ENCODE data around the gene COL1A2. TPM values are rescaled to one million over a fixed set of nuclear protein-coding genes. Genes with fewer than 3 reads are reported as not detected.

Gene COL1A2
- total and polyA plus RNA-seq, 2 of the 4 experiments (the other 2 are of a cell fraction) = 1,211 to 4,454 TPM

DNA sequence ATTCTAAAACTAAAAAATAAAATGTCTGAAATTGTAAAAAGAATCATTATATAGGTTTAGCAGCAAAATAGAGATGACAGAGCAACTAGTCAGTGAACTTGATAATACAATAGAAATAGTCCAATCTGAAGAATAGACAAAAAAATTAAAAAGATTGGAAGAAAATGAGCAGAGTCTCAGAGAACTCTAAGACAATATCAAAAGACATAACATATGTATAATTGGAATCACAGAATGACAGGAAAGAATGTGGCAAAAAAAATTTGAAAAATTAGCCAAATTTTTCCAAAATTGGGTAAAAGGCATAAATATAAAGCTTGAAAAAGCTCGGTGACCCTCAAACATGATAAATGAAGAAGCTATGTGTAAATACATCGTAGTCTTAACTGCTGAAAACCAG lies 76.9 kb downstream of the COL1A2 start:
- no CpG with 5 or more reads among the region's 2 CpGs for WGBS, 2 experiments (ENCODE audit: extremely low coverage in 2 of 2, insufficient read length in 1 of 2)
- Histone ChIP-seq H3K4me3 (ENCODE audit: insufficient read depth, low read depth, low read length) (no peak overlapping the region), H2AK5ac (ENCODE audit: low read depth, low read length) (no peak overlapping the region), H3K4me1 (ENCODE audit: control insufficient read depth, insufficient read depth, low read length) (no peaks in the 10 kb centered on the region), H3K27me3 (ENCODE audit: control insufficient read depth, insufficient read depth, low read length) (peaks cover 5% of the 10 kb centered on the region), H2BK120ac (ENCODE audit: low read depth, low read length) (no peak overlapping the region), H4K5ac (ENCODE audit: low read depth, low read length) (no peak overlapping the region), H4K20me1 (ENCODE audit: insufficient read depth, low read length) (no peaks in the 10 kb centered on the region), H3K27ac (ENCODE audit: insufficient read depth, low read length) (no peak overlapping the region), H4K8ac (ENCODE audit: low read depth in 2 of 2, low read length in 2 of 2) (no peak overlapping the region), H2AFZ (replicated peaks; ENCODE audit: low read length, poor library complexity) (no peak overlapping the region), H3K23ac (ENCODE audit: low read depth, low read length) (no peak overlapping the region), H3K9ac (ENCODE audit: low read depth, low read length) (no peak overlapping the region), H3K79me1 (ENCODE audit: low read depth in 1 of 2, low read length in 2 of 2) (no peaks in the 10 kb centered on the region), H3K18ac (ENCODE audit: low read depth, low read length) (no peak overlapping the region), H4K91ac (ENCODE audit: insufficient read depth, low read depth, low read length) (no peak overlapping the region), H3K56ac (ENCODE audit: extremely low read depth, insufficient read depth, low read length) (no peak overlapping the region), H3K9me1 (ENCODE audit: insufficient read depth, low read length) (no peaks in the 10 kb centered on the region), H2BK20ac (ENCODE audit: low read depth, low read length) (no peak overlapping the region), H3K4ac (ENCODE audit: low read depth, low read length) (no peak overlapping the region), H3K9me3 (ENCODE audit: control insufficient read depth, insufficient read depth, low read length) (no peaks in the 10 kb centered on the region), H3K14ac (replicated peaks; ENCODE audit: low read depth, low read length) (no peak overlapping the region), H2BK5ac (ENCODE audit: low read depth, low read length, poor library complexity, severe bottlenecking) (no peak overlapping the region), H3K36me3 (ENCODE audit: control insufficient read depth, insufficient read depth, low read length) (no peaks in the 10 kb centered on the region), H2AK9ac (replicated peaks; ENCODE audit: low read depth, low read length, poor library complexity) (no peak overlapping the region), H3K4me2 (ENCODE audit: low read depth, low read length) (no peak overlapping the region), H2BK15ac (ENCODE audit: low read depth, low read length) (no peak overlapping the region)
- dilution Hi-C loops (cut with HindIII; ENCODE audit: low sequenced_read_pairs, unreplicated experiment) (no loop called here), in situ Hi-C loops (cut with MboI; ENCODE audit: low sequenced_read_pairs) (loop anchor here (25.0 kb wide), 1 partner anchor 716 kb away; no protein-coding TSS in a partner anchor), intact Hi-C loops (cut with micrococcal nuclease) (no loop called here)
- ChIA-PET POLR2A (ENCODE audit: unreplicated experiment) (no interaction called here), CTCF (interaction anchor here (0.6 to 0.9 kb wide), 2 partner anchors 13 to 15 kb away, joined by 3 read pairs; no protein-coding TSS in a partner anchor)
- no peak for DNase-seq
- no peak for TF ChIP-seq RAD21 (IDR thresholded peaks at IDR 0.05; ENCODE audit: low read length)
- BruUV-seq (replicated peaks) = no TSS peak
- ATAC-seq (ENCODE audit: low read depth) = no peak
